Activated gamma-delta T cell treated with Interleukin-2 at 50 U/mL for 16 hours (primary cell): ENCODE data around the gene CCR6.
"Not testable (repeated sequence)": the region's sequence is repeated elsewhere in the genome, so short reads cannot be mapped to it uniquely, and the experiment has no call there.

Source experiments
- DNase-seq: peaks from one replicate; pipeline ENCODE4 v3.0.0-alpha.2; 2020

The CCR6 gene

GRCh38 chr6:167146135-167146534 is 23.2 kb downstream of the CCR6 start:
- DNase-seq, result no peak

GRCh38 chr6:167146977-167147376 is 24.1 kb downstream of the CCR6 start:
- DNase-seq, result no peak

GRCh38 chr6:167148021-167148420 is 25.1 kb downstream of the CCR6 start:
- no peak for DNase-seq

- no peak for DNase-seq
Measured at GRCh38 chr6:167148997-167149396, 26.1 kb downstream of the CCR6 start.

GRCh38 chr6:167150941-167151549 is 28.1 kb downstream of the CCR6 start:
- no peak for DNase-seq

- DNase-seq, result no peak
Measured at GRCh38 chr6:167151648-167152047, 28.8 kb downstream of the CCR6 start.

- no peak for DNase-seq
Measured at GRCh38 chr6:167152862-167153261, 30.0 kb downstream of the CCR6 start.

- DNase-seq, result no peak
Measured at GRCh38 chr6:167153521-167153959, 30.6 kb downstream of the CCR6 start.

GRCh38 chr6:167154291-167154690 is 31.4 kb downstream of the CCR6 start:
- no peak for DNase-seq

- no peak for DNase-seq
Measured at GRCh38 chr6:167154895-167155294, 32.0 kb downstream of the CCR6 start.

- no peak for DNase-seq
Measured at GRCh38 chr6:167157414-167157813, 34.5 kb downstream of the CCR6 start.

- DNase-seq, result no peak
Measured at GRCh38 chr6:167157863-167158262, 35.0 kb downstream of the CCR6 start, which contains the start of gene GPR31. TSS of gene GPR31 (minus strand) at chr6:167157980. CDS start at chr6:167157831, 149 bp downstream.

- no peak for DNase-seq
Measured at GRCh38 chr6:167161851-167162467, 39.1 kb downstream of the CCR6 start.

- DNase-seq, result no peak
Measured at GRCh38 chr6:167162591-167162990, 39.7 kb downstream of the CCR6 start.

- no peak for DNase-seq
Measured at GRCh38 chr6:167163476-167164011, 40.6 kb downstream of the CCR6 start.

GRCh38 chr6:167164261-167164660 is 41.4 kb downstream of the CCR6 start:
- DNase-seq, result no peak

GRCh38 chr6:167165858-167166471 is 43.1 kb downstream of the CCR6 start:
- no peak for DNase-seq

GRCh38 chr6:167167699-167168098 is 44.8 kb downstream of the CCR6 start:
- not testable (repeated sequence) for DNase-seq

- DNase-seq, result not testable (repeated sequence)
Measured at GRCh38 chr6:167168296-167168695, 45.4 kb downstream of the CCR6 start.

- not testable (repeated sequence) for DNase-seq
Measured at GRCh38 chr6:167169867-167170266, 47.0 kb downstream of the CCR6 start.

- DNase-seq, result not testable (repeated sequence)
Measured at GRCh38 chr6:167171300-167171699, 48.4 kb downstream of the CCR6 start.

GRCh38 chr6:167172011-167172410 is 49.1 kb downstream of the CCR6 start:
- not testable (repeated sequence) for DNase-seq

GRCh38 chr6:167177271-167177670 is 54.4 kb downstream of the CCR6 start:
- not testable (repeated sequence) for DNase-seq
